T47D (cell line): ENCODE measurements around the gene PXDN.
"Not testable (repeated sequence)": the region's sequence is repeated elsewhere in the genome, so short reads cannot be mapped to it uniquely, and the experiment has no call there.

Source experiments
- DNase-seq, 2 experiments: peaks; one replicate each; pipeline versions ENCODE4 v3.0.0 to v3.0.0-alpha.2; 2011 to 2012; ENCODE audit warnings: low read depth in 1 of 2, low spot score in 1 of 2
- JUND ChIP-seq: IDR thresholded peaks from 2 replicates; pipeline ENCODE4 v1.6.1; 2012; ENCODE audit warnings: low read depth
- in situ Hi-C: cut with HindIII; loops from 2 replicates; pipeline ENCODE4 v1.10.0; 2016; ENCODE audit warnings: low sequenced_read_pairs, low pct_unique_long_range_greater_than_20kb

The PXDN gene

DNA sequence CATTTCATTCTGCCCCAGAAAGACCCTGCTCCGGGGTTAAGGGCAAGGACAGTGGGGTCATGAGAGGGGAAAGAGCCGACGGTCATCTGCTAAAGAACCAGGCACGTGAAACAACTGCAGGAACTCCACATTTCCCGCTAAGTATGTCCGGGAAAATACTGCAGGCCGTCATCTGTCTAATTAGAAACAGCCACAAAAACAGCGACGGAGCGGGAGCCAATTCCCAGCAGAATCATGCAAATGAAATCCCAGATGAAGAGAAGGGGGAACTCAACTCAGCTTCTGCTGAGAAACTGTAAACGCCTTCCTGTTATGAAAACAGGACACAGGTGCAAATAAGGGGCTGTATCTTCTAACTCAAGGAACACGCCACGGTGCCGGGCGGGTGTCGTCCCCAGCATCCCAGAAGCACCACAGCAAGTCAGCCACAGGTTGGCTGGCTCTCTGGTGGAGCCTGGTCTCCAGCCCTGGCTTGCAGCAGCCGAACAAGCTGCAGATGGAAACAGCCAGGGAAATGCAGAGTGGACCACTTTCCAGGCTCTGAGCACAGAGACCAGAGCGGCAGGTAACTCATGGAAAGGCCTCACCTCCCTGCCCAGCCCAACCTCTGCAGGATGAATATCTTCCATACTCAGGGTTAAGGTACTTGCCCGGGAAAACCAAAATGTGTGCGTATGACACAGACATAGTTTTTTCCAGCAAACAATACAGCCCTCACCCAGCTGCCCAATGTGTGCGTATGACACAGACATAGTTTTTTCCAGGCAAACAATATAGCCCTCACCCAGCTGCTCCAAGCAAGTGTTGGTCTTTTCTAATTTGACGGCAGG is 28.9 kb downstream of the PXDN start:
- in situ Hi-C loops = no loop called here
- TF ChIP-seq JUND = no peak
- no peak for DNase-seq

DNA sequence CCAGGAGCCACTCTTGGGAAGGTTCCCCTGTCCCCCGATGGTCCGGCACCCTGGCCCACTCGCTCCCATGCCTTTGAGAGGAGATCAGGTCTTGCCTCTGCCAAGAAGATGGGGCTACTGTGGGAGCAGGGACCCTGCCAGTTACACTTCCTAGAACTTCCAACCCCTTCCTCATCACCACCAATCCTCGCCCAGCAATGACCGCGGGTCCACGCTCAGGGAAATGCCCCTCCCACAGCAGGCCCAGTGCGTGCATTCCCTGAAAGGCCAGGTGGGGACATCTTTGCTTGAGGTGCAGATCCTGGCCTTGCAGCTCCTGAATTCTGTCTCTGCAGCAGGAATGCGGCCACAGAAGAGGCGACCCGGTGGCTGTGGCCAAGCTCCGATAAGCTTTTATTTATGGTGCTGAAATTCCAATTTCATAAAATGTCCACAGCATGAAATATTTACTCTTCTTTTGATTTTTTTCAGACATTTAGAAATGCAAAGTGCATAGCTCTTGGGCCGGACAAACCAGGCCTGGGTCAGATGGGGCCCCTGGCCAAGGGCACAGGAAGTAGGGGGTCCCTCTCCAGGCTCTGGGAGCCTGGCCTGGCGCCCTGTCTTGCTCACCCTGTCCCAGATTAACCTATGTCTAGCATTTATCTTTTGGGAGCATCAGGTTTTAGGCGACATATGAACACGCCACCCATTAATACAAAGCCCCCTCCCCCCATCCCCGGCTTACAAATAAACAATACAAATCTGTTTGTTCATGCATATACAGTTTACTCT is 29.8 kb downstream of the PXDN start:
- in situ Hi-C loops = no loop called here
- TF ChIP-seq JUND = no peak
- DNase-seq = no peak

DNA sequence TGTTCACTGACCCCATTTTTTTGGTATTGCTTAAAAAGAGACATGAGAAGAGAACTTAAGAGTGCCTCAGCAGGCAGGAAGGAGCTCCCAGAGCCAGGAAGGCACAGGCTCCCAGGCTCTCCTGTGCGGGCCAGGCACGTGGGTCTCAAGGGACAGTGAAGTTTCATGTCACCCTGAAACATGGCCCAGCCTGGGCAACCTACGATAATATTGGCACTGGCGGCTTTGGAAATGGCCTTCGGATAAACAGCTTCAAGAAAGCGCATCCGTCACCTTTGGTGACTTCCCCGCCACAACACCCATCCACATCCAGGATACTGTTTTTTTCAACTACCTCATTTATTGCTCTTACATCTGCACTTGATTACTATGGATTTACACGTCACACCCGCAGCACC is 30.5 kb downstream of the PXDN start:
- in situ Hi-C loops = no loop called here
- no peak for TF ChIP-seq JUND
- no peak for DNase-seq

DNA sequence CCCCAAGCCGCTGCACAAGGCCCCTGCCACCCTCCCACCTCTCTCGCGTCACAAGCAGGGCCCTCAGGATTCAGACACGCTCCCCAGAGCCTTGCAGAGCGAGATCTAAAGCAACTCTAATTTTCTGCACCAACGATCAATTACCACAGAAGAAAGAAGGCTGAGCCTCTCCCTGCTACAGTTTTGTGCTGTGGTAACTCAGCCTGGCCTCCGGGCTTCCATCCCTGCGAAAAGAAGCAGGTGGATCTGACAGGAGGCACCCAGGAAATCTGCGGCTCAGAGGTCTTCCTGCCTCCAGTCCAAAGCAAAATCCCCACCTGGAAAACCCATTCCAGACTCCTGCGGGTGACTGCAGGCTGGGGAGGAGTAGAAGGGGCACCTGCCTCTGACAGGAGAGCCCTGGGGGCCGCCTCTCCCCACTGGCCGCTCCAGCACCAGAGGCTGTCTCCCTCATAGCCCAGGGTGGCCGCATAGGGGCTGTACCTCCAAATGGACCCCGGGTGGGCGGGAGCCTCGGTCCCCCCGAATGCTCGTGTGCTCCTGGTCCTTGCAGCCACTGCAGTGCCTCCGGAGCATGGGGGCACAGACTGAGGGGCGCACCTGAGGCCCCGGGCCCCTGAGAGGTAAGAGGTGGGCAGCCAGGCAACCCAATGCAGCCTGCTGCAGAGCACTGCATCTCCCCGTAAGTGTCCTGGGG is 31.0 kb downstream of the PXDN start:
- in situ Hi-C loops = no loop called here
- TF ChIP-seq JUND = no peak
- DNase-seq = no peak

DNA sequence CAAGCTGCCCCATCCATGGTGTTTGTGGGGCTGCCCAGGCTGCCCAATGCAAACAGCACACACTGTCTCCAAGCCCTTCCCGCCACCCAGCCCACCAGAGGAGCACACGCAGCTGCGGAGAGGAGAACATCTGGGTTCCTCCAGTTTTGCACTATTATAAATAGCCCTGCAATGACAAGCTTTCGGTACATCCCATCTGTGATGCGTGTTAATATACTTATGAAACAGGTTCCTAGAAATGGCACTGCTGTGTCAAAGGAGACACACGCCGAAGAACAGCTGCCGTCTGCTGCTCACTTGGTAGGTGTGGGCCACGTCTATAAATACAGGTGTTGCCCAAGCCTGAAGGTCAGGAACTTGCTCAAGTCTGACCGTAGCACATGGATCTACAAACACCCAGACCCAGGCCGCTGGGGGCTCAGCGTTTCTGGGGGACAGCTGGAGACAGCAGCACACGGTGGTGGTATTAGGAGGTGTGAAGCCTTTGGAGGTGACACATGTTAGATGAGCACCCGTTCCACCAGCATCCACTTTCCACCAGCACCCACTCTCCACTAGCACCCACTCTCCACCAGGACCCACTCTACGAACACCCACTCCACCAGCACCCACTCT is 34.3 kb downstream of the PXDN start:
- TF ChIP-seq JUND = no peak
- in situ Hi-C loops = no loop called here
- DNase-seq = no peak

DNA sequence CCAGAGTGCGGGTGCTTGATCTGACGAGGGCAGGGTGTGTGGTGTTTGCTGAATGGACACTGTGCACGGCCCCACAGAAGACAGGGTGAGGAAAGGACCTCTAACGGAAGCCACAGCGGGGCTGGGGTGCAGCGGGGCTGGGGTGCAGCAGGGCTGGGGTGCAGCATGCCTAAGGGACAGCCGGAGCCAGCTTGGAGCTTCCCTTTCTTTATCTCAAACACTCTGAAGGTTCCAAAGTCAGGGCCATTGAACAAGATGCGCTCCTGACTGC is 35.0 kb downstream of the PXDN start:
- in situ Hi-C loops = no loop called here
- no peak for TF ChIP-seq JUND
- no peak for DNase-seq

DNA sequence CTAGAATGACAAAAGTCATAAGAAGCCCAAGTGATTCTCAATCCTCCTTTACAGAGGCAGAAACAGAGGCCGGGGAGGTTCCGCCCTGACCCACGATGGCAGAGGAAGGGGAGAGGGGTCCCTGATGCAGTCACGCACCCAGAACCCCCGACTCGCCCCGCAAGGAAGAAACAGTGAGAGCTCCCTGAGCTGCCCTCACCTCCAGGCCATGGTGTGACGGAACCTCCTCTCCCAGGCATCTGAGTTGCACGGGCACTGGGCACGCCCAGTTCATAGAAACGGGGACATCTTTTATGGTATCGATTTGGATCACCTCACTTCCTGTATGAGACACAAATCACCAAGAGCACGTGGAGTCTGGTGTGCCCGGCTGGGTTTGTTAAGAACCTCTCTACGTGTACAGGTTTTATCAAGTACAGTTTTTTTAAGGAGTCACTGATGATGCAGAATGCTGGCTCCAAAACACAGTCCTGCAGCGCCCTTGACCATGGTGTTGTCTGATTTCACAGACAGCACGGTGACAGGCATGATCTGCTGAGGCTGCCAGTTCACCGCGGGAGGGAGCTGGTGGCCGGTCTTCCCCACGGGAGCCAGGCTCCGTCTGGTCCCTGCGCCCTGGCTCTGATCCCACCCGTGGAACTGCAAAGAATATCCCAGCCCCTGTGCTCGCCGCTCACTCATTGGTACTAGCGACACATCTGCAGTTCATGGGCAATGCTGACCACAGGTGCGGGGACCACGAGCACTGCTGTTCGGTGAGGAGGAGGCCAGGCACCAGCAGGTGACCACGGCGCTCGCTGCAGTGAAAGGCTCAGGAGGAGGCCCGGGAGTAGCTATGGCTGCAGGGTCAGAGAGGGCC is 35.6 kb downstream of the PXDN start:
- no peak for DNase-seq
- TF ChIP-seq JUND = no peak
- in situ Hi-C loops = no loop called here

DNA sequence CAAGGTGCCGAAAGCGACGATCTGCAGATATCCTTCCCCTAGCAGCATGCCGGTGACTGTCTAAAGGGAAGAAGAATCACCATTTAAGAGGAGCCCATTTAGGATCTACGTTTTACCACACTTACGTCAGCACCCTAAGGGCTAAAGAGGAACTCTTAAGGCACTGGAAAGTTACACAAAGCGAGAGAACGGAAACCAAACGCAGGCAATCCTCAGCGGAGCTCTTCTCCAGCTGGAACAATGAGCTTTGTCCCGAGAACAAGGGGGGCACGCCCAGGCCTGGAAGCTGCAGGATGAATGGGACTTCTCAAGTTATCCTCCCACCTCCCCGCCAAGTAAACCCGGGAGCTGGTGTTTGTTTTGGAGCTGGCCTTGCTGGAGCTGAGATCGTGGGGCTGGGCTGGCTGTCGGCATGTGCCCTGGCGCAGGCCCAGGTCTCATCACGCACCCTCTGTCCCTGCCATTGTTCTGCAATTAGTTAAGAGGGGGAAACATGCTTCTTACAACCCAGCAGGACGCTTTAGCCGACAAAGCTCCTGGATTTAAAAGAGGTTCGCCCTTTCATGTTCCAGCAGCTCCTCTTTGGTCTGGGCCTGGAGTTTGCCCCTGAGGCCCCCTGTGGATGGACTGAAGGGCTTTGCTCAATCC is 36.4 kb downstream of the PXDN start:
- no peak for TF ChIP-seq JUND
- peak in 1 of 2 experiments; percentile 31 for DNase-seq
- in situ Hi-C loops = no loop called here

DNA sequence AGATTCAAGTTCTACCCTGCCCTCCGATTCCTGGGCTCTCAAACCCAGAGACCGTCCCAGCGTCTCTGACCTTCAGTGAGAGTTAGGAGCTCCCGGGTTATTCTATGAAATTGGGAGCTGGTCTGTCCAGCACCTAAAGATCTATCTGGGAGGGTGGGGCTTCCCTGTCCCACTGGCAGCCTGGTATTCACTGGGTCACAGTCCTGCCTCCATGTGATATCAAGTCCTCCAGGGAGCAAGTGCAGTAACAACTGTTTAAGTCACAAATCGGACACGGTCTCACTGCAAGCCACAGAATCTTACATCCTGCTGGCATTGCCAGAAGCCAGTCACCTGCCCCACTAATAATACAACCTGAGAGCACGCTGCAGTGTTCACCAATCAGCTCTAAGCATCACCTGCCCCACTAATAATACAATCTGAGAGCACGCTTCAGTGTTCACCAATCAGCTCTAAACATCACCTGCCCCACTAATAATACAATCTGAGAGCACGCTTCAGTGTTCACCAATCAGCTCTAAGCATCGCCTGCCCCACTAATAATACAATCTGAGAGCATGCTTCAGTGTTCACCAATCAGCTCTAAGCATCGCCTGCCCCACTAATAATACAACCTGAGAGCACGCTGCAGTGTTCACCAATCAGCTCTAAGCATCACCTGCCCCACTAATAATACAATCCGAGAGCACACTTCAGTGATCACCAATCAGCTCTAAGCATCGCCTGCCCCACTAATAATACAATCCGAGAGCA is 38.0 kb downstream of the PXDN start:
- in situ Hi-C loops, DNase-seq: not testable (repeated sequence)

DNA sequence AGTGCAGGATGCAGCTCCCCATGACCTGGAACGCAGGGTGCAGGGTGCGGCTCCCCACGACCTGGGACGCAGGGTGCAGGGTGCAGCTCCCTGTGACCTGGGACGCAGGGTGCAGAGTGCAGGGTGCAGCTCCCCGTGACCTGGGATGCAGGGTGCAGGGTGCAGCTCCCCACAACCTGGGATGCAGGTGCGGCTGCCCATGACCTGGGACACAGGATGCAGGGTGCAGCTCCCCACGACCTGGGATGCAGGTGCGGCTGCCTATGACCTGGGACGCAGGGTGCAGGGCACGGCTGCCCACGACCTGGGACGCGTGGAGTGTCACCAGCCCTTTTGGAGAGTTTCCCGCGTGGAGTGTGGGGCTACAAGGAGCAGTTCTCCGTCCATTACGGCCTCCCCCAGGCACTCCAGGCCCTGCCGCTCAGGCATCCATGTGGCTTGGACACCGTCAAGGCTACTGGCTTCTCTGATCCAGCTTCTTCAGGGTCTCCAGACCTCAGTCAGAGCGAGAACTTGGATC is 38.7 kb downstream of the PXDN start:
- no peak for DNase-seq
- in situ Hi-C loops = no loop called here
- TF ChIP-seq JUND = no peak
